HG02981 (cell line): ENCODE data around the gene CPD.

Experiments used
- ATAC-seq: cut with Tn5 transposase; IDR thresholded peaks from one replicate; pipeline ENCODE4 v1.9.1; 2021; ENCODE audit warnings: mild to moderate bottlenecking, moderate library complexity; ENCODE audit not compliant: unreplicated experiment

The CPD gene

DNA sequence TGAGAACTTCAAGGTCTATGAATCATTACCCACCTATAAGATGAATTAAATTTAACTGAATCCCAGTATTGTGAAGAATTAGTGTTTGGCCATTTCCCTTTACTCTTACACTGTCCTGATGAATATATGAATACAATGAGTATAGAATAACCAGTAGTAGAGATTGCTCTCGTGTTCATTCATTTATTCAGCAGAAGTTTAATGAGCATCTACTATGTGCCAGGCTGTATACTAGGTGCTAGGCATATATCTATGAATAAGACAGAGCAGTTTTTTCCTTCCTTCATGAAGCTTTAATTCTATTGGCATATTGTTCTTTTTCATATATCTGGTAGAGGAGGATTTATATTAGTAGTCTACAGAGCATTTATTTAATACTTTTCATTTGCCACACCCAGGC is 104.4 kb downstream of the CPD start:
- no peak for ATAC-seq

GRCh38 chr17:30493780-30494179 is 115.1 kb downstream of the CPD start:
- no peak for ATAC-seq

- no peak for ATAC-seq
Measured at GRCh38 chr17:30495586-30495985, 116.9 kb downstream of the CPD start.

- ATAC-seq, result no peak
Measured at GRCh38 chr17:30503558-30503957, 124.8 kb downstream of the CPD start.

GRCh38 chr17:30505868-30506417 is 127.2 kb downstream of the CPD start:
- no peak for ATAC-seq

GRCh38 chr17:30506481-30506880 is 127.8 kb downstream of the CPD start:
- ATAC-seq, result no peak

DNA sequence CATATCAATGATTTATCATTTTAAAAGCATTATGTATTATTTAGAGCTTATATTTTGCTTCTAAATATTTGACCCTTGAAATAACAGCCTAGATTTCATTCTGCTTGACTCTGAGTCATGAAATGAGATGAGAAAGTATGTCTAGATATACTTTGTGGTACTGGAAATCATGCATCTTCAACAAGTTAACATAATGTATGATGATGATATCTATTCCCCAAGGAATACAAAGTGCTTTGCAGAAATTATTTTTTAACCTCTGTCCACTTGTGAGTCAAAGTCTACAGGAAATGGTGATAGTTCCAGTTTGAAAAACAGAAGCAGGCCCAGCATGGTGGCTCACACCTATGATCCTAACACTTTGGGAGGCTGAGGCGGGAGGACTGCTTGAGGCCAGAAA is 134.6 kb downstream of the CPD start:
- ATAC-seq, result no peak

DNA sequence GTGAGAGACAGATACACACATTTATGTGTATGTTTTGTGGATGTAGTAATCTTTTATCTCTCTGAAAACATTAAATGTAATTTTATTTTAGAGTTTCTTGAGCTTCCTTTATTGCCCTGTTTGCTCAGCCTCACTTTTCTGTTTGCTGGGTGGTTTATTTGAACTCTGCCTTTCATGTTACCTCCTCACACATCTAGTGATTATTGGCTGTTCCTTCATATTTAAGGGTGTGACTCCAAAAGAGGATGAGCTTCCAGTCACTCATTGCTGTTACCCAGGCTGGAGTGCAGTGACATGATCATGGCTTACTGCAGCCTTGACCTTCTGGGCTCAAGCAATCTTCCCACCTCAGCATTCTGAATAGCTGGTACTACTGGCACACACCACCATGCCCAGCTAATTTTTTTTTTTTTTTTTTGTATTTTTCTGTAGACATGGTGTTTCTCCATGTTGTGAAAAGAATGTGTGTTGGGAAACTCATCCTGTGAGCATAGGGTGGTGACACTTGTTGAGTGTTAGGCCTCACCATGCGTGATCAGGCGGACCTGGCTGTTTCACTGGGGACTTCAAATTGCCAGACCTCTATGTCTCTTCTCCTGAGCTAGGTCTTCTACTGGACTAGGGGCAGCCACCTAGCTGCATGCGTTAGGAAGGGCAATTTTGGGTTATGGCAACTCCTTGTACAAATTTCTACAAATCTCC is 136.3 kb downstream of the CPD start:
- no peak for ATAC-seq

DNA sequence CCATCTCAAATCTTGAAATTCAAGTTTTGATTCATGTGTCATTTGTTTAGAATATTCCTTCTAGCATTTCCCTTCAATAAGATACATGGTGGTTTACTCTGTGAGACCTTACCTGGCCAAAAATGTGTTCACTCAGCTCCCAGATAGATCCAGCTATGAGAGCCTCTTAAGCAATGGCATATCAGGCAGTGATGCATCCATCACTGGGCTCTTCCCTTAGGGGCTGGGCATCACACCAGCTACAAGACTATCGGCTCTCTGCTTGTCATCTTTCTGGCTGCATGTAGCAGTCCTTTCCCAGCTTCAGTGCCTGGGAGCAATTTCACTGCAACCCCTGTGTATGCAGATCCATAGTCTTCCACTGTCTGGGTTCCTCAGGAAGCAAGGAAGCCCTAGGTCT is 139.1 kb downstream of the CPD start:
- ATAC-seq, result no peak

DNA sequence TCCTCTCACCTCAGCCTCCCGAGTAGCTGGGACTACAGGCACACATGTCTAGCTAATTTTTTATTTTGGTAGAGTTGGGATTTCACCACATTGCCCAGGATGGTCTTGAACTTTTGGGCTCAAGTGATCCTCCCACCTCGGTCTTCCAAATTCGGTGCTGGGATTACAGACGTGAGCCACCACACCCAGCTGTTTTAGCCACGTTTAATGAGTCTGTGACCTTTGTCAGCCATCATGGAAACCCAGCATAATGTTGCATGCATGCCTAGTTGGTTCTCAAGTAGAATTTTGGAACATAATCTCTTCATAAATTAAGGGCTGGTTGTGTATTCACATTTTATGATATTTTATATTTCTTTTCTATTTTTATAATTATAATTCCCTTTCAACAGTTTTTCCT is 140.4 kb downstream of the CPD start:
- ATAC-seq, result no peak
